Lower lobe of right lung (tissue), 2 donors: ENCODE data around the gene ARHGEF1. TPM values are rescaled to one million over a fixed set of nuclear protein-coding genes. Genes with fewer than 3 reads are reported as not detected.

Experiments
- ATAC-seq, 2 donors: fragments of 200-7000 bp; cut with Tn5 transposase; one replicate each; pipeline ENCODE4 v1.9.1; 2020 to 2022; ENCODE audit warnings: mild to moderate bottlenecking in 2 of 2, moderate library complexity in 2 of 2
- DNase-seq: peaks from one replicate; pipeline ENCODE4 v3.0.0-alpha.2; 2020
- H3K27ac ChIP-seq: fragments of 200-600 bp; one replicate; pipeline ENCODE4 v1.8.0; 2022
- H3K27me3 ChIP-seq: fragments of 200-600 bp; one replicate; pipeline ENCODE4 v1.8.0; 2022; ENCODE audit warnings: low read depth
- H3K36me3 ChIP-seq: fragments of 200-600 bp; one replicate; pipeline ENCODE4 v1.8.0; 2022; ENCODE audit warnings: mild to moderate bottlenecking
- H3K4me1 ChIP-seq: fragments of 200-600 bp; one replicate; pipeline ENCODE4 v1.8.0; 2022
- H3K4me3 ChIP-seq: fragments of 200-600 bp; one replicate; pipeline ENCODE4 v1.8.0; 2022; ENCODE audit warnings: mild to moderate bottlenecking
- H3K9me3 ChIP-seq: fragments of 200-600 bp; one replicate; pipeline ENCODE4 v1.8.0; 2022
- intact Hi-C: fragments of 100-400 bp; cut with DNase I; formaldehyde crosslinking; loops from one replicate; pipeline ENCODE4 v1.11.0; 2022
- total RNA-seq: library from RNA; stranded (reverse); fragmentation: NEBNext Ultra II Directional; extraction: Animal tissue kit (Norgen Biotek cat#: 25700); gene quantifications from one replicate; pipeline ENCODE4 v1.2.1, GENCODE V29; 2021
- TF ChIP-seq, protein P1 (sequence below): fragments of 200-600 bp; IDR thresholded peaks from one replicate; pipeline ENCODE4 v1.8.0; 2022; ENCODE audit warnings: antibody characterized with exemption, mild to moderate bottlenecking
- donor health status: DM: no; HTN: yes; CAD: no; lungs with severe emphysema.

Gene ARHGEF1
- total RNA-seq, 1 donor from 2014 or later, result 206 TPM

DNA sequence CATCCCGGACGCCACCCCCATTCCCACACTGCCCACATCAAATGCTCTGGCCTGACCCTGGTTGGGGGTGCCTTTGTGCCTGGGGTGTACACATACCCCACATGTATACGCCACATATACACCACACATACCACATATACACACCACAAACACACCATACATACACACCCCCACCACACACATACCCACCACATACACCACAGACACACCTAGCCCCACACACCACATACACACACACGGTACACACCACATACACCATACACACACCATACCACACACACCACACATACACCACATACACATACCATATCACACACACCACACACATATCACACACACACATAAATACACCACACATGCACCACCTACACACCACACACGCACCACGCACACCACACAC is 35.1 kb downstream of the ARHGEF1 start:
- no peaks in the 10 kb centered on the region for H3K4me1 ChIP-seq
- intact Hi-C loops, result no loop called here
- DNase-seq, result no peak
- H3K36me3 ChIP-seq, result no peaks in the 10 kb centered on the region
- TF ChIP-seq, protein P1, sequence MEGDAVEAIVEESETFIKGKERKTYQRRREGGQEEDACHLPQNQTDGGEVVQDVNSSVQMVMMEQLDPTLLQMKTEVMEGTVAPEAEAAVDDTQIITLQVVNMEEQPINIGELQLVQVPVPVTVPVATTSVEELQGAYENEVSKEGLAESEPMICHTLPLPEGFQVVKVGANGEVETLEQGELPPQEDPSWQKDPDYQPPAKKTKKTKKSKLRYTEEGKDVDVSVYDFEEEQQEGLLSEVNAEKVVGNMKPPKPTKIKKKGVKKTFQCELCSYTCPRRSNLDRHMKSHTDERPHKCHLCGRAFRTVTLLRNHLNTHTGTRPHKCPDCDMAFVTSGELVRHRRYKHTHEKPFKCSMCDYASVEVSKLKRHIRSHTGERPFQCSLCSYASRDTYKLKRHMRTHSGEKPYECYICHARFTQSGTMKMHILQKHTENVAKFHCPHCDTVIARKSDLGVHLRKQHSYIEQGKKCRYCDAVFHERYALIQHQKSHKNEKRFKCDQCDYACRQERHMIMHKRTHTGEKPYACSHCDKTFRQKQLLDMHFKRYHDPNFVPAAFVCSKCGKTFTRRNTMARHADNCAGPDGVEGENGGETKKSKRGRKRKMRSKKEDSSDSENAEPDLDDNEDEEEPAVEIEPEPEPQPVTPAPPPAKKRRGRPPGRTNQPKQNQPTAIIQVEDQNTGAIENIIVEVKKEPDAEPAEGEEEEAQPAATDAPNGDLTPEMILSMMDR, result no peak
- H3K27me3 ChIP-seq, result peaks cover 73% of the 10 kb centered on the region
- no peak overlapping the region for H3K4me3 ChIP-seq
- H3K9me3 ChIP-seq, result no peaks in the 10 kb centered on the region
- H3K27ac ChIP-seq, result no peak overlapping the region
- no peak for ATAC-seq

DNA sequence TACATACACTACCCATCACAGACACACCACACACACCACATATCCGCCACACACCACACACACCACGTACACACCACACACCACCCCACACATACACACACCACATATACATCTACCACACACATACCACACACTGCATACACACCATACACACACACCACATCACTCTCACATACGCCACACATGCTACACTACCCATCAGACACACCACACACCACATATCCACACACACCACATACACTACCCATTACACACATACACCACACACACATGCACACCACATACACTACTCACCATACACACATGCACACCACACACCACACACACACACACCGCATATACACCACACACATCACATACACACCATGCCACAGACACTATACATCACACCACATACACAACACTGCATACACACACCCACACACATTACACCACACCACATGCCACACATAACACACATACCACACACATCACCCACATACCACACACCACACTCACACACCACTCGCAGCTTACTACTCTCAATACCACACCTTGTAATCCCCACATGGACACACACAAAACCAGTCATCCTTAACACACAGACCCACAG is 35.8 kb downstream of the ARHGEF1 start:
- H3K9me3 ChIP-seq, result no peaks in the 10 kb centered on the region
- H3K4me3 ChIP-seq, result no peak overlapping the region
- no peak for DNase-seq
- no peaks in the 10 kb centered on the region for H3K36me3 ChIP-seq
- peaks cover 70% of the 10 kb centered on the region for H3K27me3 ChIP-seq
- H3K4me1 ChIP-seq, result no peaks in the 10 kb centered on the region
- ATAC-seq, result no peak
- intact Hi-C loops, result no loop called here
- H3K27ac ChIP-seq, result no peak overlapping the region
- TF ChIP-seq, protein P1, result no peak

DNA sequence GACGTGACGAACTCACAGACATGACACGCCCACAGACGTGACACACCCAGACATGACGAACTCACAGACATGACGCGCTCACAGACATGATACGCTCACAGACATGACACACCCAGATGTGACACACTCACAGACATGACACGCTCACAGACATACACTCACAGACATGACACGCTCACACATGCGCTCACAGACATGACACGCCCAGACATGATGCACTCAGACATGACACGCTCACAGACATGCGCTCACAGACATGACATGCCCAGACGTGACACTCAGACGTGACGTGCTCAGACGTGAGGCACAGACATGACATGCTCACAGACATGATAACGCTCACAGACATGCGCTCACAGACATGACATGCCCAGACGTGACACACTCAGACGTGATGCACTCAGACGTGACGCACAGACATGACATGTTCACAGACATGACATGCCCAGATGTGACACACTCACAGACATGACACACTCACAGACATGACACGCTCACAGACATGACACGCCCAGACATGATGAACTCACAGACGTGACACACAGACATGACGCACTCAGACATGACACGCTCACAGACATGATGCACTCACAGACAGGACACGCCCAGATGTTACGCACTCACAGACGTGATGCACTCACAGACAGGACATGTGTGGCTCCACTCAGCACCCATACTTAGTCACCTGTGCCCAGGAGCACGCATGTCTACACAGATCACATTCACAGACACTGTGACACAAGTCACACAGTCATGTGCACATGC is 37.1 kb downstream of the ARHGEF1 start:
- DNase-seq (no peak), ATAC-seq (no peak)
- peaks cover 76% of the 10 kb centered on the region for H3K27me3 ChIP-seq
- TF ChIP-seq, protein P1, result no peak
- no peak overlapping the region for H3K27ac ChIP-seq
- H3K9me3 ChIP-seq, result no peaks in the 10 kb centered on the region
- intact Hi-C loops, result no loop called here
- no peaks in the 10 kb centered on the region for H3K4me1 ChIP-seq
- H3K36me3 ChIP-seq, result no peaks in the 10 kb centered on the region
- H3K4me3 ChIP-seq, result no peak overlapping the region

DNA sequence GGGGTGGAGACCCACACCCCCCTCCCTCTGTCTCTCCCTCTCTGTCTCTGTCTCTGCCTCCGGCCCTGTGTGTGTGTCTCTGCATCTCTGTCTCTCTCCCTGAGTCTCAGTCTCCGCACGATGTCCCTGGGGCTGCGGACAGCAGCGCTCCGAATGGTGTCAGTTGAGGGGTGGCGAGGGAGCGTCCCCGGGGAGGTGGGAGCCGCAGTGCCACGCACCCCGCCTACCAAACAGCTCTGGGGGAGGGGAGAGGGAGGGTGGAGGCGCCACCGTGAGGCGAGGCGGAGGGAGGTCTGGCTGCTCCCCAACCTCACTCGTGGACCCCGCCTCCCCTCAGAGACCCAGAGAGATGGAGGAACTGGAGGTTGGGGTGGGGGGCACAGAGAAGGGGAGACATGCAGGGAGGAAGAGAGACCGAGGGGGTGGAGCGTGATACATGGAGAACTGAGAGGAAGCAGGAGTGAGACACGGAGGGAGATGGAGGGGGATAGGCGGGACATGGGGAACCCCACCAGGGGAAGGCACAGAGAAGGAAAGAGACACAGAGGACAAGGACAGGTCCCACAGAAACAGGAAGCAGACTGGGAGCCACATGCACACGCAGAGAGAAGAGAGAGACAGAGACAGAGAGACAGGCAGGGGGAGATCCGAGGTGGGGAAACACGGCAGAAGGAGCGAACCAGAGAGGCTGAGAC is 38.0 kb downstream of the ARHGEF1 start:
- no peaks in the 10 kb centered on the region for H3K36me3 ChIP-seq
- DNase-seq (no peak), ATAC-seq (no peak)
- peaks cover 76% of the 10 kb centered on the region for H3K27me3 ChIP-seq
- no peaks in the 10 kb centered on the region for H3K9me3 ChIP-seq
- H3K4me1 ChIP-seq, result no peaks in the 10 kb centered on the region
- TF ChIP-seq, protein P1, result no peak
- H3K27ac ChIP-seq, result no peak overlapping the region
- intact Hi-C loops, result no loop called here
- H3K4me3 ChIP-seq, result no peak overlapping the region

DNA sequence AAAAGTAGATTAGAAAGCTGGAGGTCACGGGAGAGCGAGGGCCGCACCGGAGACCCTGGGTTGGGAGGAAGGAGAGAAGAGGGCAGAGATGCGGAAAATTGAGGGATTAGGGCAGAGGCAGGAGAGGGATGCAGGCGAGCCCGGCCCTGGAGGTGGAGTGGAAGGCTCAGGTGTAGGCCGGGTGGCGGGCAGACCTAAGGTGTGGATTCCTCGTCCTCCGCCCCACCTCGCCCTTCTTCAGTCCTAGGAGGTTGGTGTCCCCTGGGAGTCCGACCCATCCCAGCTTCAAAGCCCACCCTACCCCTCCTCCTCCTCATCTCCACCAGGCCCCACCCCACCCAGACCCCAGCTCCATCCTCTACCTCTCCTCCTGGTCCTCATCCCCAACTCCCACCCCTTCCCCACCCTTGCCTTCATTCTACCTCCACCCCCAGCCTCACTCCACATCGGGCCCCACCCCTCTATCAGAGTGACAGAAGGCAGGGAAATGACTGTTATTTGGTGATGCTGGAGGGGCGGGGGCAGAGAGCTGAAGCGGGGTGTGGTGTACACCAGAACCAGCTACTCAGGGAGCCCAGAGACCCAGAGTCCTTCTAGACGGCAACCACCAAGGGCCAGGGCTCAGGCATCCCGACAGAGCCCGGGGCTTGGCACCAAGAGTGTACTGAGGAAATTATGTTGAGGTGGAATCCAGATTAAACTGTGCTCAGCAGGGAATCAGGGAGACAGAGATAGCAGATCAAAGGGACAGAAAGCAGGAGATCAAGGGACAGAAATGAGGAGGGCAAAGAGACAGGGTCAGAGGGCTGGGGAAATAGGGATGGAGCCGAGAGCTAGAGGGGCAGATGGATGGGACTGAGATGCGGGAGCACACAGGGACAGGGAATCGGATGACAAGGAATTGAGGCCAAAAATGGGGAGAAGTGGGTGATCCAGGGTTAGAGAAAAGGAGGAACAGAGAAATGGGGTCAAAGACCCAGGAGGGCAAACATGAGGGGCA is 38.9 kb downstream of the ARHGEF1 start:
- no peak for ATAC-seq
- Histone ChIP-seq H3K4me1 (no peaks in the 10 kb centered on the region), H3K36me3 (no peaks in the 10 kb centered on the region), H3K27ac (no peak overlapping the region), H3K9me3 (no peaks in the 10 kb centered on the region), H3K27me3 (peaks cover 77% of the 10 kb centered on the region), H3K4me3 (no peak overlapping the region)
- TF ChIP-seq, protein P1, result no peak
- intact Hi-C loops, result no loop called here
- no peak for DNase-seq
